Inferior parietal cortex (tissue), 1 donor: Measurements from ENCODE around the gene FBN2.

Source experiments
- DNase-seq: peaks from one replicate; pipeline ENCODE4 v3.0.0-alpha.2; 2016; ENCODE audit errors: extremely low spot score

FBN2 gene

DNA sequence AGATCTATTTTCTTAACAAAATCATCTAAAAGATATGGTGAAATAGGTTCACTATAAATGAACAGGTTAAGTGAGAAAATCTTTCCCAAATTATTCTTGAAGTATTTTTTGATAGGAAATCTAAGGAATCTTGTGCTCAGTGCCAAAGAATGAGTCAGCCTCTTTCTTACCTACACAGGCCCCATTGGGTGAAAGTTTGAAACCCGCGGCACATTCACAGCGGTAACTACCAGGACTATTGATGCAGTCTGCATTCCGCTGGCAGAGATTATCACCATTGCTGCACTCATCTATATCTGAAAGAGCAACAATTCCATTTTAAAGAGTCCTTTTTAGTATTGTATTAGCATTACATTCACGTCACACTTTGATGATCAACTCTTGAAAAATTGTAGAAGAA, 232.7 kb downstream of the FBN2 start:
- DNase-seq, result no peak

DNA sequence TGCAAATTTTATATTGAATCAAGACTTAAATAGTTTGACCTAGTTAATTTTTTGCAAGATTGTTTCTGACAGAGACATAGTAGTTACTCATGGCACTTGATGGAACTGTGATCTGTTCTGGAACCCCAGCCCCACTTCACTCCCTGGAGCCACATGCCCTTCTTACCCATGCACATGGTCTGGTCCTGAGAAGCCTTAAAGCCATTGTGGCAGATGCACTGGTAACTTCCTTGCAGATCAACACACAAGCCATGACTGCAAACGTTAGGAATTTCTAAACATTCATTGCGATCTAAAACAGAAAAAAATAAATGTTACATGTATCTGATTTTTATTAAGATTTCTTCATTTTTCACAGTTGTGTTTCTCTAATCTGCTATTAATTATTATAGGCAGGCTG, 233.3 kb downstream of the FBN2 start:
- no peak for DNase-seq

DNA sequence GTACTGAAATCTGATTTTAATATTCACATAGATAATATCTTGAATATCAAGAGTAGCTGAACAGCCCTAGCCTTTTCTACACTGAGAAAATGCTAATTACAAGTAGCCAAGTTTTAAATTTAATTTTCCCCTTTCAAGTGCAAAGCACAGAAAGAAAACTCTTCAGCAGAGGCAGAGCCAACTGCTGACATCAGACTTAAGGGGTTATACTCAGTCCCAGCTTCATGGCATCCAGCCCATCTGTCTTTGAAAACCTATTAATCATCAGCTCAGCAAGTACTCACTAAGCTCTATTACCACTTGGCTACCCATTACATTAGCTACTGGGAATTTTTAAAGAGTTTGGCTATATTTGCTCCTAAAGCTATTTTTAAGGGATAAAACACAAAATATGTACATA, 234.0 kb downstream of the FBN2 start:
- no peak for DNase-seq

DNA sequence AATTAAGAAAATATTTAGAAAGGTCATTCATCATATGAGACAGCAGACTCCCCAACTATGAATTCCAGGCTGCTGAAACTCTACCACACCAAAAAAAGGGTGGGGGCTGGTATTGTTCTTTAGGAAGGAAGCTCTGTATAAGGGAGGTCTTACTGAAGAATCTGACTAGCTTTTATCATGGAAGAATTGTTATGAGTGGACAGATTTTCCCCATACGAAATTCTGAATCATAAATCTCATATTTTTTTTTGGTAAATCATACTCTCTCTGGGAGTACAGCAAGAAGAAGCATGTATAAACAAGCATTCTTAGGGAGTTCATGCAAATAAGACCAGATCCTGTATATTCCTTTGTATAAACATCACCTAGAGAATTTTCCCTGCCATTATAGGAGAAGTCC, 234.5 kb downstream of the FBN2 start:
- no peak for DNase-seq

DNA sequence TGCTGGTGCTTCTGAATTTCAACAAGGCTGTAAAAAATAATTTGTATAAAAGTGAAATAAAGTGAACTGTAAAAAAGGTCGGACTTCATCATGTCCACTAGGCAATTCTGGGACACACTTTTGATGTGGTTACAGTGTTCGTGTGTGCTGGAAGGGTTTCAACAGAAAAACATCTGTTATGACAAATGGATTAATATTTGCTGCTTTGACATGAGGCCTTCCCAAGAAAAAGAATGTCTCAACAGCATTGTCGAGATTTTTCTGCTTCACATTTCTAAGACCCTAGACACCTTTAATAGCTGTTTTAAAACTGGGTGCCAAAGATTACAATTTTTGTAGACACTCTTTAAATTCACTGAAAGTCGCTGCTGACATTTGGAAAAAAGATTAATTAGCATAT, 237.9 kb downstream of the FBN2 start:
- DNase-seq, result no peak

DNA sequence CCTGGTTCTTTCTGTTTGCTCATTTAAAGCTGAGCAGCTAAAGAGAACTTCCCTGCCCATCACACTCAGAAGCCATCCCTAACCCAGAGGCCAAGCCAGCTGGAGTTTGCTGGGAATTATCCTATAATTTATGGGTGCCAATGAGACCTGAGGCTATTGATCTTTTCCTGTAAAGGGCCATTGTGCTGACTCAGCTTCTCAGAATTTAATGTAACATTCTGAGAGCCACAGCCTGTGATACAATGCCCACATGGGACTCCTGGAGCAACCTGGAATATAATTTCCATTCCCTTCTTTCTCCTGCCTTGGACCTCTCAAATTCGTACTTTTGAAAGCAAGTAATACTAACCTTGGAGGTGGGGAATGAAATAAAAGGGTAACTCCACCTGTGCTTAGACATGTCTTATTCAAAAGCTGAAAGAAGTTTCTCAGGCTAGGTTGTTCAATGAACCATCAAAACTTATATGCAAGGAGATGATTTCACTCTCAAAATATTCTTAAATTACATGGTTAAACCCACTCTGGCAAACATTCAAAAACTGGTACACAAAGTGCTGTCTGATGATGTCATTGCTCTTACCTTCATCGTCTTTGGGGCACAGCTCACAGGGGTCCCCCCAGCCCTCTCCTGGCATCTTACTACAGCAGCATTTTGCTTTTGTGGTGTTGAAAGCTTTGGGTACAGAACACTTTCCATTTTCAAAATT, 247.7 kb downstream of the FBN2 start:
- no peak for DNase-seq

DNA sequence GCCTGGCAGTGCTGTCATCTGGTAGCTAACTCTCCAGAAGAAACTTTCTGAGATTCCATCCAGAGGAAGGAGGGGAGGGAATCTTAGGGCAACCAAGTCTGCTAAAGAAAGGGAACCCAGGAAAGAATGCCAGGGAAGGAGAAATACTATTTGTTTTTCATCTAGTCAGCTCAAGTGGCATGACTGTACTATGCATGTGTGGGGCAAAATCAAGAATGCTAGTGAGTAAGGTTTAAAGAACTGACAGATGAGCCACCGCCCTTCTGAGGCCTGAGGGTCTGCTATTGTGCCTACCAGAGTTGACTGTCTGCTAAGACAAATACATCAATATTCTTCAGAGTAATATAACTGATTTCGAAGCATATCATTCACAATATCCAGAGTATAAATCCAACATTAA, 250.3 kb downstream of the FBN2 start:
- DNase-seq, result no peak

DNA sequence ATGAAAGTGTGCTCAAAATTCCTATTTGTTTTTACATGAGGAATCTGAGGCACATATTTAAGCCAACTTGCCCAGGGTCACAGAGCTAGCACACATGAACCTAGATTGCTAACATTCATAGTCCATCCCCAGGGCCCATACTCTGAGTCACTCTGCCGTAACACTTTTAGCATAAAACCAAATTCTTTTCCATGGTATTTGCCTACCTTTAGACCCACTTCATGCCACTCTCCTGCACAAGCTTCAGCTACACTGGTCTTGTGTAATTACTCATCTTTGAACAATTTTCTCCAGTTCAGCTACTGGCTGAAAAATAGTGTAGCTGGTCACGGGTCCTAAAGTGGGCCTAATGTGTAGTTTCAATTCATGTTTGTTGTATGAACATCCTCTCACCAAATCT, 253.8 kb downstream of the FBN2 start:
- DNase-seq, result no peak

DNA sequence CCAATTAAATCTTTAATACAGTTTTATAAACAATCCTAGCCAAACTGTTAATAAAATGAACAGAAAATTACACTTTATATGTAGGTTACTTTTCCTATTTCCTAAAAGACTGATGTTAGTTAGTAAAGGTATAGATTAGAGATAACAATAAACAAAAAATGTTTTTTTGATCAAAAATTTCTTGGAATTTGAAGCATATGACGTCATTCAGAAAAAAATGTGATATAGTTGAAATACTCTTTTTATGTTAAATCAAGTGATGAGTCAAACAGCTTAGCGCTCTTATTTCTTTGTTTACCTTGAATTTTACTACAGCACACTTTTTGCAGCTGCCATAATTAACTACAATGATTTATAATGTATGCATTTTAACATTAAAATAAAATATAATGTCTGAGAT, 258.7 kb downstream of the FBN2 start:
- DNase-seq, result no peak

DNA sequence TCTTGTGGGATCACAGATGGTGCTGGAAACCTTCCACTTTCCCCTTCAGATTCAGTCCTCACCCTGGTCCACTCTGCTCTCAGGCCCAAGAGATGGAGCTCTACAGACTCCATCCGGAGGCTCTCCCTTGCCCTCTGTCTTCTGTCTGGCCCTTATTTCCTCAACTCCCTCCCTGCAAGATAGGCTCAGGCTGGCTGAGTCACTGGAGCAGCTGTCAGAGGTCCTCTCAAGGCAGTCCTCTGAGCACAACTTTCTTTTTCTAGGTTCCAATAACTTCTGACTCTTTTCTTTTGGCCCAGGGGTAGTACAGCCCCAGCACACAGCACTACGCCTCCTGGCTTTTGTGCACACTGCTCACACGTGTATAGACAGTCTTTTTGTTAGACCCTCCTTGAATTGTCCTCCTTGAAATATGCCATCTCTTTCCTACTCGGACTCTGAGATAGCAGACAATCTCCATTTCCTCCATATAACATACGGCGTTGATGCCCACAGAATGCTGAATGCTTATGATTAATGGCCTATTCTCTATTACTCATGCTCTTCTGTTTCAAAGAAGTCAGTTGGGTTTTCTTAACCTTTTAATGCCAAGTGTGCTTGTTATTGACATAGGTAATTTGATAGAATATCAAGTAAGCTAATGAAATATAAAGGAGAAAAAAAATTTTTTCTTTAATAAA, 261.4 kb downstream of the FBN2 start:
- DNase-seq, result no peak

DNA sequence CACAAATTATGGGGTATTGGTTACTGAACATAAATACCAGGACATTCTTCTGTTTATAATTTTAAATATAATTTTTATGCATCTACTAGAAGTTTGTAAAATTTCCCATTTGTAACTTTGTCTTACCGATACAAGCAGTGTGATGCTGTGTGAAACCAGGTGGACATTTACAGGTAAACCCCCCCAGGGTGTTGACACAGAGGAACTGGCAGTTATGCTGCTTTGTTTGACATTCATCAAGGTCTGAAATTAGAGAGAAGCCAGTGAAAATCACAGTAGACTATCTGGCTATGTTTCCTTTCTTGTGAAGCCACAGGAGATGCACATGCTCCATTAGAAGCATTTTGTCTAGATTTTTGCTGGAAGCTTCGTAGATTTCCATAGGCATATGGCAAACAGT, 263.6 kb downstream of the FBN2 start:
- DNase-seq, result no peak

DNA sequence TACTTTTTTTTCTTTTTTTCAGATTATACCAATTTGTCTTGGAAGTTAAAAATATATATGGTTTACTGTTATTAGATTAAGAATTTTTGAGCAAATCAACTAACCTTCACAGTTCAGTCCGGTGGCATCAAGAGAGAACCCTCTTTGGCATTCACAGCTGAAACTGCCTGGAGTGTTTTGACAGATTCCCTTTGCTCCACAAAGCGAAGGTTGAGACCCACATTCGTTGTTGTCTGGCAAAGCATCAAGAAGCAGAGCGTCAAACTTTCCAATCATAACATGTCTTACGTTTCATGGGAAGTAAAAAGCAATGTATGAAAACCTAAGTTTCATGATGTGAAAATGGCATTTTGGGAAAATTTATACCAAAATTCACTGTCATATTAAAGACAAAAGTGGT, 264.3 kb downstream of the FBN2 start:
- no peak for DNase-seq

DNA sequence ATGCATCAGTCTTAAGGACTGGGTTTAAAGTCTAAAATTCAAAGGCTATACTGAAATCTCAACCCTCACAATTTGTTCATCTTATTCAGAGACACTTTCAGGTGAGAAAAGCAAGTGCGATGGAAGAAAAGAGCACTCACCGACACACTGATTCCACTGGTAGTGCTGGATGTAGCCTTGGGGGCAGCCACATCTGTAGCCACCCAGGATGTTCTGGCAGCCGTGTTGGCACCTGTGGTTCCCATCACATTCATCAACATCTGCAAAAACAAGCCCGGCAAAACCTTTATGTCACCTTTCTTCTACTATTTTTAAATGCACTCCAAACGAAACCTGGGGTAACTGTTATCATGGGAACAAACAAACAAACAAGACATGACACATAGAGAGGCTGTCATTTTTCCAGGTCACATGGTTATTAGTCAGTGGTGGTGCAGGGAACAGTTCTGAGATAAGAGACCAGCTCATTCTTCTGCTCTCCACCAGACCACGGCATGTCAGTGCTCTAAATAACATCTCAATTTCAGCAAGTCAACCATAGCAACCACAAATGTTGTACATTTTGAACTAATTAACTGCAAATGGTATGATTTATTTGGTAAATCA, 266.1 kb downstream of the FBN2 start:
- no peak for DNase-seq

DNA sequence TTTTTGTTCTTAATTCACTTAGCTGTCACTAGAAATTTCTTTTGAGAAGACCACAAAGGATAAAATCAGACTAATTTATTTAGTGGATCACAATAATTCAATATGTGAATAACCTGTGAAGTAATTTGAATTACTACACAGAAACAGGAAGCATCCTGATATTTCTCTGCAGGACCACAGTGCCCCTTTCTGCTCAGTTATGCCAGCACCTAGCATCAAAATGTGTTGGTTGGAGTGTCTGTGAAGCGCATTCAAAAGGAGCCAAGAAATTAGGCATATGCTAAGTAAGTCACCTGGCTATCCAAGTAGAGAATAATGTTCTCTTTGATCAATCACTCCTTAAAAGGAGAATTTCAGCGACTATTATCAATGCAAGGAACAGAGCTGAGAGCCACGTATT, 267.0 kb downstream of the FBN2 start:
- DNase-seq, result no peak

DNA sequence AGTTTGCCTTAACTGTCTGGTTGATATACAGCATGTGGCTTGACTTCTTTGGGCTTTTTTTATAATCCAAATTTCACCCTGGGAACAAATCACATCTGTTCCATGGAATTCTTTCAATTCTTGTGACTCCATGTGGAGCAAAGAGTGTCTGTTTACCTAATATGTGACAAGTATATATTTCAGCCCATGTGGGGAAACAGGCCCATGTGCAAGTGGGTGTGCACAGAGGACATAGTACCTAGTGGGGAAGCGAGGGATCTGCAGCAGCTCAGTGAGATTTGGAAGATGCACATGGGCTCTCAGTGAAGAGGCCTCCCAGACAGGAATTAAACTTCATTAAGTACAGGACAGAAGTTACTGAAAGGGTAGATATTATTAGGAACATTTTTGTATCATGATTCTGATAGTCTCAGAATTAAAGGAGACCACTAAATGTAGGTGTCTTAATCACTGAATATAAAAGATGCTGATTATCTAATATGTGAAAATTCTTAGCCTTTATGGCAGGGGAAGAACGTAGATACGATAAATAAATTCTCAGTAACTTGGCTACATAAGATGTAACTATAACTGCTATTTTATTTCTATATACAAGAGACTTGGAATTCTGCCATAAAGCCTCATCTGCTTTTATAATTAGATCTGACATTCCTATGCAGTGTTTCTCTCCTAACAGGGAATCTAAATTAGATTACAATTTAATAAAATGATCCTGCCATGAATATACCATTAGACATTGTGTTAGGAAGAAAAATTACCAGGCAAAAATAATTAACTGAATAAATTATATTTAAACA, 273.3 kb downstream of the FBN2 start:
- DNase-seq, result no peak

DNA sequence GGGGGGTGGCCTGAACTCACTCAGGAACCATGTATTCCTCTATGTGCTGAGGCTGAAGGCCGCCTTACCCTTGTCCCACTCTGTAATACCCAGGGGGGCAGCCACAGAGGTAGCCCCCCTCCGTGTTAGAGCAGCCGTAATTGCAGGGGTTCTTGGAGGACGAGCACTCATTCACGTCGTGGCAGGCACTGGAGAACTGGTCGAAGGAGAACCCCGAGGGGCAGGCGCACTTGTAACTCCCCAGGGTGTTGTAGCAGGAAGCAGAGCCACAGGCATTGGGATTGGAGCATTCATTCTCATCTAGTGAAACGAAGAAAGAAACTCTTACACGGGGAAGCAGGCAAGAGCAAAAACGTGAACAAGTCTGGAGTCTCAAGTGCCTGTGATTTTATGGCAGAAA, 274.7 kb downstream of the FBN2 start:
- DNase-seq, result no peak

DNA sequence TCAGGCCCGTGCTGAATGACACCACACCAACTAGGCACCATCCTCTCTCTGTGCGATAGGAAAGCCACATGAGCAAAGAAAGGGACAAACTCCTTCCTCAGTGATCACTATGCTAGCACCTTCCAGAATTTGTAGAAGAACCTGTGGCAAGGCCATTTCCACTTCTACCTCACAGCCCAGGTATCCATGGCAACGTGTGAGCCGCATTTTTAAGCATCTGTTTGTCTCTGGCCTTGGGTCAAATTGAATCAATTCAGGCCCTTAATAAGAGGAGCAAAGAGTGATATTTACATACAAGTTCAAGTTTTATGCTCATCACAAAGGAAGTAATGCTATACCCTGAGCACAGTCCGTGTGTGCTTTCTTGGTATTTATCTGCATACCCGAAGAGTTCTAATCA, 275.1 kb downstream of the FBN2 start:
- no peak for DNase-seq

DNA sequence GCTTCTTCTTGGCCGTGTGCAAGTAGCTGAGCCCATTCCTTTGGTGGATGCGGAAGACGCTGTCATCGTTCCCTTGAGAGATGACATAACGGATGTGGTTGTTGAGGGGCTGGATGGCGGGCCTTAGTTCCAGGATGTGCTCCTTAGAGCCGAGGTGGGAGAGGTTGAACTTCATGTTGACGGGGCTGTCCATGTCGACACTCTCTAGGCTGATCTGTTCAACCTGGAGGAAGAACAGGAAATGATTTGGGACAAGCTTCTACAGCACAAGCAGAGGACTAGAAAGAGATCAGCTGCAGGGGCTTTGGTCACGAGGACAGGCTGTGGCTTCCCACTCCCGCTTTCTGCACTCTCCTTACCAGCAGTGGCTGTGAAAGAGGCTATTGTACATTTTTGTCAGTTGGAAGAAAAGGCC, 278.4 kb downstream of the FBN2 start:
- DNase-seq, result no peak

DNA sequence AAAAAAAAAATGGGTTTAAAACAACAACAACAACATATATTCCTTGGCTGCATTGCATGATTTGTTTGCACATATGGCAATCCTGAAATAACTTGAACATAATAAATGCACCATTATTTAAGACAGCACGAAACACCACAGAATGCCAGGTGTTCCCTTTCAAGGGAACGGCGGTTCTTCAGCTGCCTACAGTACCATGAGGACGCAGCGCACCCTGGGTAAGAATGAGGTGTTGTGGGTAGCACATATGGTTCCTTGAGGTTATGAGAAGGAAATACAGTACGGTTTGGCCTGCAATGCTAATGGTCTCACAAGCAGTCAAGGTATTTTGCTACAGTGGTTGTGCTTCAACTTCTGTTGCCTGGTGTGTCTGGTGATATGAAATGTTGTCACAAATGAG, 279.7 kb downstream of the FBN2 start:
- no peak for DNase-seq

DNA sequence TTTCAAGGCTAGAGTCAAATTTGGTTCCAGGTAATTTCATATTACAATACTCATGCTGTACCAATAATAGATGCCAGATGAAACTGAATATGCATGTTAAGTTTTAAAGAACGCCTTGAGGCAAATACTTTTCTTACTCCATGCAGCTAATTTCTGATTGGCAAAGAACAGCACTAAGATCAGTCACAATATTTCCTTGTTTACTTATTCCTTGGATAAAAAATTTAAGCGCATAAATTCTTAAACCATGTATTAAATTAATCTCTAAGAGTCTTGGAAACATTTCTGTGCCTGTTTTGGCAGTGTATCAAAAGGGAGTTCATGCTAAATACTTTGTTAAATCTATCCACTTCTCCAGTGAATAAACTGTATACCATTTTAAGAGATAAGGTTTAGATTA, 281.0 kb downstream of the FBN2 start:
- no peak for DNase-seq

DNA sequence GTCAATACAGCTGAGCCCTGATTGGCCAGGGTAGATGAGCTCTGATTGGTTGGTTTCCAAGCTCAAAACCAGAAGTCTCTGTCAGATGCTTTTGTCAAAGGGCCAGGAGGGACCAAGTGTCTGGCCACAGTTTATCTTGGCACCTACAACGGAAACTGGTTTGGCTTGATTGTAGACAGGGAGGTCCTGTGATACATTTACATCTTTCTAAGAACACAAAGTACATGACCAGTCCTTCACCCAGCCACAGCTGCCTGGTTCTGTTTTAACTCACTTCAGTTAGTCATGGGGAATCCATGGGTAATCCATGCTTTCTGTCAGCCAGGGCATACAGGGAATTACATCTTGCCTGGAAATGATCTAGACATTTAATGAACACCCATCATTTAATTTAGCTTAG, 283.3 kb downstream of the FBN2 start:
- no peak for DNase-seq

DNA sequence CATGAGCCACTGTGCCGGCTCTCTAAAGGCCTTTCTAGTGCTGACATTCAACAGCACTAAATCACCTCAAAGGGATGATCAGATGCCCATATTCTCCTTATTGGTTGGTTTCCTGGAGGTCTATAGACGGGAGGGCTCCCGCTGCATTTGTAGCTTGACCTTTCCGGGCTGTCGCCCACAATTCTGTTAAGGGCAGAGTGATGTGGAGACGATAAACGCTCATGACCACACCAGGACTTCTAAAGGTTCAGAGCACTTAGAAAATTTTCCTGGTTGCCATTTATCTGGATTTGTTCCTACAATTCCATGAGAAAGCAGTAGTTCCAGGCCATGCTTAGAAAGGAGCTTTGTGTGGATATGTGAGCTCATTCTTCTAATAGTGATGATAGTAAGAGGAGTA, 284.2 kb downstream of the FBN2 start:
- no peak for DNase-seq

DNA sequence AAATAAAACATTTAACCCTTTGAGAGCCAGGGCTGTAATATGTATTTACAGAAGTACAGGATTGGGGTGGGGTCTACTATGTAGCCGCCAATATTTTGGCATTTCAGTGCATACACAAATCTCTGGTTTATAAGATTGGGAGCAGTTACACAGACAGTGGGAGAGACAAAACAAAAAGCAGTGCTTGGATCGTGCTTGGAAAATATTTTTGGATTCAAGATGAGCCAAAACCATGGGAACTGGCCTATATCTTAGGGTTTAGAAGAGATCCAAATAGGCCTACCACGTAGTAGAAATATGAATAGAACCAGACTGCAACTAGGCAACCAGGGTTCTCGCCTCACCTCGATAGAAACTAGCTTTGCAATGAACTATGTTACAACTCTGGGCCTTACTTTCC, 284.9 kb downstream of the FBN2 start:
- DNase-seq, result no peak
